CD4-positive, alpha-beta T cell (primary cell): ENCODE measurements around the gene DIS3L2. TPM values are rescaled to one million over a fixed set of nuclear protein-coding genes. Genes with fewer than 3 reads are reported as not detected.

Experiments
- ATAC-seq: fragments of 200-7000 bp; cut with Tn5 transposase; one replicate; pipeline ENCODE4 v1.10.0; 2022; ENCODE audit warnings: mild to moderate bottlenecking; ENCODE audit not compliant: poor library complexity
- CTCF ChIA-PET: fragments of 350-600 bp; sonication (Branson Sonifier 250); formaldehyde crosslinking; loops from one replicate; lab custom pipeline; 2021; ENCODE audit warnings: antibody characterized with exemption, inconsistent platforms; lab: Charles Lee
- POLR2A ChIA-PET: fragments of 350-600 bp; sonication (Branson Sonifier 250); formaldehyde crosslinking; loops from one replicate; lab custom pipeline; 2021; ENCODE audit warnings: antibody characterized with exemption, inconsistent platforms; lab: Charles Lee
- DNase-seq, 14 experiments: peaks; one replicate each; pipeline ENCODE4 v3.0.0-alpha.2; 2013 to 2020; ENCODE audit warnings: mixed read lengths in 2 of 14
- H3K27ac ChIP-seq, 2 donors: one replicate each; pipeline versions ENCODE4 v1.5.1 to v1.7.0; 2013; ENCODE audit warnings: low read length in 2 of 2, low read depth in 1 of 2, mild to moderate bottlenecking in 1 of 2
- H3K27me3 ChIP-seq, 2 experiments: 1 replicate in 1 of 2; 2 replicates in 1 of 2; pipeline versions ENCODE4 v1.6.1 to v1.7.0; 2013; ENCODE audit warnings: low read length in 2 of 2, control low read depth in 1 of 2, mild to moderate bottlenecking in 1 of 2, moderate library complexity in 1 of 2; ENCODE audit not compliant: insufficient read depth in 2 of 2, control insufficient read depth in 1 of 2
- H3K36me3 ChIP-seq: one replicate; pipeline ENCODE4 v1.6.1; 2013; ENCODE audit warnings: low read length, control low read depth; ENCODE audit not compliant: insufficient read depth
- H3K4me1 ChIP-seq: one replicate; pipeline ENCODE4 v1.6.1; 2013; ENCODE audit warnings: low read length, control low read depth; ENCODE audit not compliant: insufficient read depth
- H3K4me3 ChIP-seq: one replicate; pipeline ENCODE4 v1.5.1; 2013; ENCODE audit warnings: mild to moderate bottlenecking, low read length, moderate library complexity
- H3K9me3 ChIP-seq, 2 experiments: 1 replicate in 1 of 2; 2 replicates in 1 of 2; pipeline versions ENCODE4 v1.6.1 to v1.7.0; 2013; ENCODE audit warnings: low read length in 2 of 2, mild to moderate bottlenecking in 2 of 2, control low read depth in 1 of 2, moderate library complexity in 1 of 2; ENCODE audit not compliant: control insufficient read depth in 1 of 2, insufficient read depth in 1 of 2
- H3K27ac Mint-ChIP-seq: one replicate; pipeline ENCODE4 v1.8.0; 2020; ENCODE audit warnings: mixed read lengths
- H3K27me3 Mint-ChIP-seq: one replicate; pipeline ENCODE4 v1.8.0; 2021; ENCODE audit warnings: mixed read lengths
- H3K36me3 Mint-ChIP-seq: one replicate; pipeline ENCODE4 v1.8.0; 2021; ENCODE audit warnings: low read depth, mixed read lengths
- H3K4me1 Mint-ChIP-seq: one replicate; pipeline ENCODE4 v1.8.0; 2021; ENCODE audit warnings: low read depth, mixed read lengths
- H3K4me3 Mint-ChIP-seq: one replicate; pipeline ENCODE4 v1.8.0; 2020; ENCODE audit warnings: mild to moderate bottlenecking, mixed read lengths
- H3K9me3 Mint-ChIP-seq: one replicate; pipeline ENCODE4 v1.8.0; 2020; ENCODE audit warnings: mixed read lengths
- intact Hi-C, 2 experiments: fragments of 100-400 bp; cut with DNase I in 1 of 2; cut with micrococcal nuclease in 1 of 2; formaldehyde crosslinking; loops; one replicate each; pipeline versions ENCODE4 v1.15.1 to v1.9.0; 2023 to 2025; cut with DNase I, micrococcal nuclease
- total RNA-seq, 174 experiments: library from RNA in 2 of 174; stranded (reverse) in 2 of 174; gene quantifications; one replicate each; pipeline ENCODE4 v1.2.3 and lab custom pipeline; 2021 to 2026
- TF ChIP-seq, protein P1 (sequence below): fragments of 200-600 bp; IDR thresholded peaks from one replicate; pipeline ENCODE4 v1.8.0; 2022; ENCODE audit warnings: antibody characterized with exemption, mild to moderate bottlenecking

Gene DIS3L2
- total RNA-seq, 2 experiments from 2014 or later, result 59.8 to 62.9 TPM

DNA sequence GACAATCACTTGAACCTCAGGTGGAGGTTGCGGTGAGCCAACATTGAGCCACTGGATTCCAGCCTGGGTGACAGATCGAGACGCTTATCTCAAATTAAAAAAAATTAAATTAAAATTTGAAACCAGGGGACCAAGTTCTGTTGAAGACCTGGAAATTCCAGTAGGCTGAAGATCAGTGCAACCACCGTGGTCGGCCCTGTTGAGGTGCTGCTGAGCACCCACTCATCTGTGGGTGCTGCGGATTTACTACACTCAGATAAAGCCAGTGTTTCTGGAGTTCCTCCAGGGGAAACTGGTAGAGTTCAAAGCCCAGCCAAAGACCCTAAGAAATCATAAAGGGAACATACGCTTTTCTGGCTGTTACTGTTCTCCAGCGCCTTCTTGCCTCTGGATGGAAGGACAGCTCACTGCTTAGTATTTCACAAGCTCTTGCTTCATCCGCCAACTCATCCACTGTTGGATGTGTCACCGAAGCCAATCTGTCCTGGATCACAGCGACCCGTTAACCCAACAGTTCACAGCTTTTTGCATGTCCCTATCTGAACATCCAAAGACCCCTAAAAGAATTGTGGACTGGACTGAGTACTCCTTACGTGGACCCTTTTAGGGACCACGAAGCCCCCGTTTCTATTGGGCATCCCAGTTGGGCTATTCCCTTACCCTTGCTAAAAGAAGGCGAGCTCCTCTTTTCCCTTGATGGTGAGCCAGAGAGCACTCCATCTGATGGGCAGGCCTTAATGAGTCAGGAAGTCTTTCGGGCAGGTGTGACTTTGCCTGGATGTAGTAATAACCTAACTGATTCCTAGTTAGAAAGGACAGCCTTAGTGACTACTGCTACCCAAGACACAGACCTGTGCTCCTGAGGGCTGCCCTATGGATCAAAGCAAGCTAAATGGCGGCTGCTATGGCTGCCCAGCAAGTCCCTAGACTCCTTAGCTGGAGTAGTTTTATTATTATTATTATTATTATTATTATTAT, 411.0 kb downstream of the DIS3L2 start:
- H3K36me3 Mint-ChIP-seq, result no peaks in the 10 kb centered on the region
- H3K4me3 ChIP-seq, result no peak overlapping the region
- peaks cover 3% of the 10 kb centered on the region for H3K4me1 ChIP-seq
- H3K9me3 ChIP-seq, result no peaks in the 10 kb centered on the region
- ATAC-seq (no peak), DNase-seq (no peak)
- no peaks in the 10 kb centered on the region for H3K36me3 ChIP-seq
- no peaks in the 10 kb centered on the region for H3K4me1 Mint-ChIP-seq
- H3K9me3 Mint-ChIP-seq, result no peaks in the 10 kb centered on the region
- H3K27me3 Mint-ChIP-seq, result no peaks in the 10 kb centered on the region
- no peak overlapping the region for H3K27ac Mint-ChIP-seq
- POLR2A ChIA-PET, result no interaction called here
- H3K4me3 Mint-ChIP-seq, result no peak overlapping the region
- TF ChIP-seq, protein P1, sequence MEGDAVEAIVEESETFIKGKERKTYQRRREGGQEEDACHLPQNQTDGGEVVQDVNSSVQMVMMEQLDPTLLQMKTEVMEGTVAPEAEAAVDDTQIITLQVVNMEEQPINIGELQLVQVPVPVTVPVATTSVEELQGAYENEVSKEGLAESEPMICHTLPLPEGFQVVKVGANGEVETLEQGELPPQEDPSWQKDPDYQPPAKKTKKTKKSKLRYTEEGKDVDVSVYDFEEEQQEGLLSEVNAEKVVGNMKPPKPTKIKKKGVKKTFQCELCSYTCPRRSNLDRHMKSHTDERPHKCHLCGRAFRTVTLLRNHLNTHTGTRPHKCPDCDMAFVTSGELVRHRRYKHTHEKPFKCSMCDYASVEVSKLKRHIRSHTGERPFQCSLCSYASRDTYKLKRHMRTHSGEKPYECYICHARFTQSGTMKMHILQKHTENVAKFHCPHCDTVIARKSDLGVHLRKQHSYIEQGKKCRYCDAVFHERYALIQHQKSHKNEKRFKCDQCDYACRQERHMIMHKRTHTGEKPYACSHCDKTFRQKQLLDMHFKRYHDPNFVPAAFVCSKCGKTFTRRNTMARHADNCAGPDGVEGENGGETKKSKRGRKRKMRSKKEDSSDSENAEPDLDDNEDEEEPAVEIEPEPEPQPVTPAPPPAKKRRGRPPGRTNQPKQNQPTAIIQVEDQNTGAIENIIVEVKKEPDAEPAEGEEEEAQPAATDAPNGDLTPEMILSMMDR, result no peak
- CTCF ChIA-PET, result no interaction called here
- no peaks in the 10 kb centered on the region for H3K27me3 ChIP-seq
- intact Hi-C loops, result no loop called here
- H3K27ac ChIP-seq, result no peak overlapping the region

DNA sequence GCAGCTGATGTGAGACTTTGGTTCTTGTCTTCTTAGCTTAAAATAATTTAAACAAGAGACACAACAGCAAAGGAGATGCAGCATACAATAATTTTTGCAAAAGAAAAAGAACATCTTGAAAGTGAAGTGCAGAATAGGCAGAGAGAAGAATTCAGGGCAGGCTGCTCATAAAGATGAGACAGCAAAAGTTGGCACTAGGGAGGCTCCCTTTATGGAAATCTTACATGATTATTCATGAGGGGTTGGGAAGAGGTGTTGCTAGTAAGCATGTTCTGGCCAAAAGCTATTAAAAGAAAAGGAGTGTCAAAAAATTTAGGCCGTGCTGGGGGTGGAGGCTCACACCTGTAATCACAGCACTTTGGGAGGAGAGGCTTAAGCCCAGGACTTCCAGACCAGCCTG, 412.8 kb downstream of the DIS3L2 start:
- peaks cover 3% of the 10 kb centered on the region for H3K4me1 ChIP-seq
- no peak for ATAC-seq
- ChIA-PET CTCF (no interaction called here), POLR2A (no interaction called here)
- Mint-ChIP-seq H3K9me3 (no peaks in the 10 kb centered on the region), H3K27me3 (no peaks in the 10 kb centered on the region), H3K27ac (no peak overlapping the region), H3K4me3 (no peak overlapping the region), H3K4me1 (no peaks in the 10 kb centered on the region), H3K36me3 (no peaks in the 10 kb centered on the region)
- no peaks in the 10 kb centered on the region for H3K36me3 ChIP-seq
- TF ChIP-seq, protein P1, result no peak
- no peaks in the 10 kb centered on the region for H3K27me3 ChIP-seq
- intact Hi-C loops, result no loop called here
- no peak overlapping the region for H3K4me3 ChIP-seq
- H3K9me3 ChIP-seq, result no peaks in the 10 kb centered on the region
- H3K27ac ChIP-seq, result no peak overlapping the region
- no peak for DNase-seq

DNA sequence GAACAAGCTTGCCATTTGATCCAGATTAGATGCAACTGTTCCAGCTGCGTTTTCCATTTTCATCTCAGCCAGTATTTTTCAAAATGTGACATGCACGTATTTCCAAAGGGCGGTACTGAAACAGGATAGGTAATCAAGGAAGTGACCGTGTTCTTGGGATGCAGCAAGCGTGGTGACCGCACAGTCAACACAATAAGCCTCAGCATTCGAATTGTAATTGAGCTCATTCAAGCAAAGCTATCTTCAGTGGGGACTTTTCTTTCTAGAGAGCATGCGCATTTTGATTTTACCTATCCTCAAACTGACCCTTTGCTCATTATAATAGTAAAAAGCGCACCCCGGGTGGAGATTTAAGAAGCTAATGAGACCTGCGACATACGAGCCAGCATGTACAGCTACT, 413.7 kb downstream of the DIS3L2 start:
- ChIA-PET CTCF (no interaction called here), POLR2A (interaction anchor here (0.6 kb wide), 1 partner anchor 84 kb away, joined by 3 read pairs; no protein-coding TSS in a partner anchor)
- Histone ChIP-seq H3K27me3 (no peaks in the 10 kb centered on the region), H3K36me3 (no peaks in the 10 kb centered on the region), H3K9me3 (no peaks in the 10 kb centered on the region), H3K4me1 (no peaks in the 10 kb centered on the region), H3K4me3 (no peak overlapping the region), H3K27ac (no peak overlapping the region)
- intact Hi-C loops, result no loop called here
- DNase-seq (no peak), ATAC-seq (no peak)
- TF ChIP-seq, protein P1, result no peak
- H3K27me3 Mint-ChIP-seq, result no peaks in the 10 kb centered on the region
- H3K27ac Mint-ChIP-seq, result no peak overlapping the region
- no peaks in the 10 kb centered on the region for H3K36me3 Mint-ChIP-seq
- H3K9me3 Mint-ChIP-seq, result no peaks in the 10 kb centered on the region
- H3K4me1 Mint-ChIP-seq, result no peaks in the 10 kb centered on the region
- H3K4me3 Mint-ChIP-seq, result no peak overlapping the region
